Measurements from ENCODE around the gene LRRC27.

GRCh38 chr10:132419538-132420468 lies 87.8 kb downstream of the LRRC27 start:
- TF ChIP-seq POLR2A (IDR thresholded peaks at IDR 0.05) = no peak
- no peak for TF ChIP-seq CTCF (IDR thresholded peaks at IDR 0.05)
- TF ChIP-seq POLR2AphosphoS5 (IDR thresholded peaks at IDR 0.05) = no peak

All from breast epithelium (tissue), 3 donors.